ENCODE results near the gene WAPL.

Gene WAPL

GRCh38 chr10:86472061-86472460, 49.5 kb downstream of the WAPL start:
- no peak for DNase-seq (ENCODE audit: low read depth in 2 of 3, low spot score in 1 of 3)

DNA sequence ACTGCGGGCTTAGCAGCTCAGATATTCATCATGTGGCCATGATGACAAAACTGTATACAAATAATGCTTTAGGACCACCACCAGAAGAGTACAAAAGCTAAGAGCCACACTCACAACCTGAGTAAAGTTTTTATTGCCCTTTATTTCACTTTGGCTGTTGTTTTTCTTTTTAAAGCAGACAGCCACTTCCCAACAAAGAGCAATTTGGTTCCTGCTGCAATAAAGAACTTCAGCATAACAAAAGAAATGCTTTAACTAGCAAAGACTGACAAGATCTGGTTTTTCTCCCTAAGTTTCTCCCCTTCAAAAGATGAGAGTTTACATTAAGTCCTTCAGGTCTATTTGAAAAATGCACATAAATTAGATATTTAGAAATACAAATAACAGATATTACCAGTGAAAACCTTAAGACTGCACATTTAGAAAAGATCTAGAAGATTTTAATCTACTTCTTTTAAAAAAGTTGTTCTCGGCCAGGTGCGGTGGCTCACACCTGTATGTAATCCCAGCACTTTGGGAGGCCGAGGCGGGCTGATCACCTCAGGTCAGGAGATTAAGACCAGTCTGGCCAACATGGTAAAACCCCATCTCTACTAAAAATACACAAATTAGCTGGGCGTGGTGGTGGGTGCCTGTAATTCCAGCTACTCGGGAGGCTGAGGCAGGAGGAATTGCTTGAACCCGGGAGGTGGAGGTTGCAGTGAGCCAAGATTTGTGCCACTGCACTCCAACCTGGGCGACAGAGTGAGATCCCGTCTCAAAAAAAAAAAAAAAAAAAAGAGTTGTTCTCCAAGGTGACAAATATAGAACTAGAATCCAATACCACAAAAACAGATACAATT, 59.4 kb downstream of the WAPL start:
- DNase-seq (ENCODE audit: low read depth in 2 of 3, low spot score in 1 of 3), result no peak

DNA sequence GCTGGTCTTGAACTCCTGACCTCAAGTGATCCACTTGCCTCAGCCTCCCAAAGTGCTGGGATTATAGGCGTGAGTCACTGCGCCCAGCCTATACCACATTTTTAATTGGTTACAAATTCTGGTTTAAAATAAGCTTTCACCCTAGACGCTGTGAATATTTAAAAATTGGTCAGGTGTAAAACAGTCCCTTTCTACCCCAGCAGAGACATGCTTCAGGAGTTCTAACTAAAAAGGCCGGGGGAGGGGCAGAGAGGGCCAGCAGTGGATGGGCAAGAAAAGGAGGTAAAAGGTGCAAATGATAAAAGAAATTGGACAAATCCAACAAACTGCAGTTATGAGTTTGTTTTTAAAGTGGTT, 70.0 kb downstream of the WAPL start:
- DNase-seq (ENCODE audit: low read depth in 2 of 3, low spot score in 1 of 3), result no peak

GRCh38 chr10:86450806-86451603, 70.6 kb downstream of the WAPL start:
- DNase-seq (ENCODE audit: low read depth in 2 of 3, low spot score in 1 of 3), result no peak

DNA sequence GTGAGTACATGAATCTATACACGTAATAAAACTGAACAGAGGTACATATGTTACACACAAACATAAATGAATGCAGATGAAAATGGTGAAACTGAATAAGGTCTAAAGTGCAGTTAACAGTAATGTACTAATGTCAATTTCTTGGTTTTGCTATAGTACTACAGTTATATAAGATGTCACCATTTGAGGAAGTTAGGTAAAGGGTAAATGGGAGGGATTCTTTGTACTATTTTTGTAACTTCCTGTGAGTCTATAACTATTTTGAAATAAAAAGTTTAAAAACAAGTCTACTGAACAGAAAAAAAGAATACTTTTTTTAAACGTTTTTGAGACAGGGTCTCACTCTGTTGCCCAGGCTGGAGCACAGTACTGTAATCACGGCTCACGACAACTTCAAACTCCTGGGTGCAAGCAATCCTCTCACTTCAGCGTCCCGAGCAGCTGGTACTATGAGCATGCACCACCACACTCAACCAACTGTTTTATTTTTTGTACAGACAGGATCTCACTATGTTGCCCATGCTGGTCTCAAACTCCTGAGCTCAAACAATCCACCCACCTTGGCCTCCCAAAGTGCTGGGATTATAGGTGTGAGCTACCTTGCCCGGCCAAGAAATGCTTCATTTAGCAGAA, 71.5 kb downstream of the WAPL start:
- DNase-seq (ENCODE audit: low read depth in 2 of 3, low spot score in 1 of 3), result no peak

- DNase-seq (ENCODE audit: low read depth in 2 of 3, low spot score in 1 of 3), result no peak
These were observed 74.2 kb downstream of the WAPL start for GRCh38 chr10:86447432-86447831.

DNA sequence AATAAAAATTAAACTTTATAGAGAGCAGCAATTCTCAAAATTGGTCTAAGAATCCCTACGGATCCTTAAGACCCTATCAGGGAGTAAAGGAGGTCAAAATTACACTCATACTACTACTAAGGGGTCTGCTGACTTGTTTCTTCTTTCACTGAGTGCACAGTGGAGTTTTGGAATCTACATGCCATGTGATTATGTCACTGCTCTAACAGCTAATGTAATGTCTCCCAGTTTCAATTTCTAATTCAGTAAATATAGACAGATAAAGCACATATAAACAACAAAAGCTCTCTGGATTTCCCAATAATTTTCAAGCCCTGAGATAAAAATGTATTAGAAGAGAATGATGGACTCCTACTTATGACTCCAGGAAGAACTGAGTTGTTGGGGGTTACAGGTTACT, 74.6 kb downstream of the WAPL start:
- DNase-seq (ENCODE audit: low read depth in 2 of 3, low spot score in 1 of 3), result no peak

DNA sequence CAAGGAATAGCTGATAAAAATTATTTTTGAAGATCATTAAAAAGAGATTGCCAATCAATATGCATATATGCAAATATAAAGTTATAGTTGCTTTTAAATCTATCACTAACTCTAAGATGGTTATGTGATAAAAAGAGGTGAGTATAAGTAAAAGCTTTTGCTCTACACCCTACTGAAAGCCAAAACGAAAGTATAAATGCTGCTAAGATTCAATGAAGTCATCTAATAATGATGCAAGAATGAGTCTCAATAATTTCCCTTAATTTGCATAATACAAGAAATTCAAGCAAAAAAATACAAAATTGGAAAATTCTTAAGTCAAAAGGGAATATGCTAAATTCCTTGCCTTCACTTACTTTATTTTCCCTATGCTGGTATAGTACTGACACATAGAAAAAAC, 75.2 kb downstream of the WAPL start:
- DNase-seq (ENCODE audit: low read depth in 2 of 3, low spot score in 1 of 3), result no peak

GRCh38 chr10:86443936-86444335, 77.7 kb downstream of the WAPL start:
- no peak for DNase-seq (ENCODE audit: low read depth in 2 of 3, low spot score in 1 of 3)

DNA sequence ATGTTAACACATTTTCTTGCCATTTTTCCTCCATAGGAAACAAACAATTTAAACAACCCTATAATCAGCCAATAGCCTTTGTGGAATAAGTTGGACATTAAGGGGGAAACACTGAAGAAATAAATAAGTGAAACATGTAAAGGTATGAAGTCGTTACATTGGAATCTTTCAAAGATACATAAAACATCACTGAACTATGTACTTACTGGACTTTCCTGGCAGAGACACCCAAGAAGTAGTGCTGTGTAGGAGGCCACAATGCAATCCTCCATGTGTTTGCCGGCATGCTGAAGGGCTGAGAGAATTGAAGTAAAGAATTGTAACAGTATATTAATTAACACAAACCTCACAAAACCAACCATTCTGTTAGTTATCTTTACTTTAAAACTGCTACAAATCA, 78.5 kb downstream of the WAPL start:
- no peak for DNase-seq (ENCODE audit: low read depth in 2 of 3, low spot score in 1 of 3)

DNA sequence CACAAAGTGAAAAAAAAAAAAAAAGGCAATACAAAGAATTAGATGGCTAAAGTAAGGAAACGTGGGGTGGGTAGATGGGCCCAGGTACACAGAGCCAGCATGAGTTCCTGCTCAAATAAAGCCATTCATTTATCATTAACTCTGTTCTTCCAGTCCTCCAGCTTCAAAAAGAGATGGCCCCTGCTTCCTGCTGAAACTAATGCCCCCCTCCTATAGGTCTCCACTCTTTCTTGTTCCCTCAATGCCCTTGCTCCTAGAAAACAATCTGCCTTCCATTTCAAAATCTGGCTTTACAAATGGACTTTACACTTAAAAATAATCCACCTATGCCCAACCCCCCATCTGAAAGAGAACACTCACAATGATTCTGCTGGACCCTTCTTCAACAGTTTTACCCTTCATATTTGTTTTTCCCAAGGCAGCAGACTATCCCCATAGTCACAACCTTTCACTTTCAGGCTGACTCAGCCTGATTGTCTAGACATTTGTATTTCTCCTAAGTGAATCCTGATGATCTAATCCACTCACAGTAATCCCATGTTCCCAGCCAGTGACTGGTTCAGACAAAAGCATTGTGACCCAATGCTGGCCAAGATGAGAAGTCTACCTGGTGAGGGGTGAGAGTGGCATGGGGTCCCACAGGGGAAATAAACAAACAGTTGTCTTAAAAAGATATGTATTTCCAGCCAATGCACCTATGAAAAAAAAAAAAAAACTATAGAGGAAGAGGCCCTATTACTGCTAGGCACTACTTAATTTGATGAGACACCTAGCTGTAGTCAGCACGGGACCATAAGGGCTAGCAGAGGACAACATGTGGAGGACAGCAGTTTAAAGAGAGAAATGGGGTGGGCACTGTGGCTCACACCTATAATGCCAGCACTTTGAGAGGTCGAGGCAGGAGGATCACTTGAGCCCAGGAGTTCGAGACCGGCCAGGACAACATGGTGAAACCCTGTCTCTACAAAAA, 80.4 kb downstream of the WAPL start:
- DNase-seq (ENCODE audit: low read depth in 2 of 3, low spot score in 1 of 3), result no peak

DNA sequence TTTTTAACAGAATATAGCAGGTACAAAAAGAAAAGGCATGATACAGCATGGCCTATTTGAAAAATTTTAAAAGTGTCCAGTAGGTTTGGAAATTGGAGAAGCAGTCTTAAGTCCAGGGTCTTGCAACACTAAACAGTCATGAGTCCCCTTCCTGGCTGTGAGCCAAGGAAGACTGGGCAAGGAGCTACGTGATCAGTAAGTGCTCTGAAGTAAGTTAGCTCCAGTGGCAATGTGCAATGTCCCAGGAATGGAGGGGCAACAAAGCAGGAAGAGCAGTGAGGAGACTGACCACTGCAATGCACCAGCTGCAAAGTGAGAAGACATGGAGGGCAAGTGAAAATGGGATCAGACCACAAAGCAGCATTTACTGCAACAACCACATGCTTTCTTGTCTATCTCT, 82.0 kb downstream of the WAPL start:
- DNase-seq (ENCODE audit: low read depth in 2 of 3, low spot score in 1 of 3), result no peak

DNA sequence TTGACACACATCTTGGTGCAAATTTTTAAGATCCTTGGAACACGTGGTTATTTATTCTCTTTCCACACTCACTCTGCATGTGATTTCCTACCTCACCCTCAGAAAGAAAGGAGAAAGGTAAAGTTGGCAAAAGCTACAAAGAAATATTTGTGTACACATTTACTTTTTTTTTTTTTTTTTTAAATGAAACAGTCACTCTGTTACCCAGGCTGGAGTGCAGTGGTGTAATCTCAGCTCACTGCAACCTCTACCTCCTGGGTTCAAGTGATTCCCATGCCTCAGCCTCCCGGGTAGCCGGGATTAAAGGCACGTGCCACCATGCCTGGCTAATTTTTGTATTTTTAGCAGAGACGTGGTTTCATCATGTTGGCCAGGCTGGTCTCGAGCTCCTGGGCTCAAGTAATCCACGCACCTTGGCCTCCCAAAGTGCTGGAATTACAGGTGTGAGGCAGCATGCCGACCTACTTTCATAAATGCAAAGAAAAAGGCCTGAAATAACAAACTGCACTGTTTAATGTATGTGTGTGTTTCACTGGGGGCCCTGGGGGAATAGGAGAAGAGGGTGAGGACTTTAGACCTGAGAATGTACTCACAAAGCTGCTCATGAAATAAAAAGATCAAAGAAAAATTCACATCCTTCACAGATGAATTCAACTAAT, 83.4 kb downstream of the WAPL start:
- DNase-seq (ENCODE audit: low read depth in 2 of 3, low spot score in 1 of 3), result no peak

GRCh38 chr10:86437447-86437846, 84.1 kb downstream of the WAPL start:
- no peak for DNase-seq (ENCODE audit: low read depth in 2 of 3, low spot score in 1 of 3)

GRCh38 chr10:86436963-86437362, 84.6 kb downstream of the WAPL start:
- no peak for DNase-seq (ENCODE audit: low read depth in 2 of 3, low spot score in 1 of 3)

- no peak for DNase-seq (ENCODE audit: low read depth in 2 of 3, low spot score in 1 of 3)
These were observed 86.9 kb downstream of the WAPL start for GRCh38 chr10:86434656-86435055.

- no peak for DNase-seq (ENCODE audit: low read depth in 2 of 3, low spot score in 1 of 3)
These were observed 97.9 kb downstream of the WAPL start for GRCh38 chr10:86423739-86424138.

GRCh38 chr10:86419101-86419500, 102.5 kb downstream of the WAPL start:
- DNase-seq (ENCODE audit: low read depth in 2 of 3, low spot score in 1 of 3), result no peak

DNA sequence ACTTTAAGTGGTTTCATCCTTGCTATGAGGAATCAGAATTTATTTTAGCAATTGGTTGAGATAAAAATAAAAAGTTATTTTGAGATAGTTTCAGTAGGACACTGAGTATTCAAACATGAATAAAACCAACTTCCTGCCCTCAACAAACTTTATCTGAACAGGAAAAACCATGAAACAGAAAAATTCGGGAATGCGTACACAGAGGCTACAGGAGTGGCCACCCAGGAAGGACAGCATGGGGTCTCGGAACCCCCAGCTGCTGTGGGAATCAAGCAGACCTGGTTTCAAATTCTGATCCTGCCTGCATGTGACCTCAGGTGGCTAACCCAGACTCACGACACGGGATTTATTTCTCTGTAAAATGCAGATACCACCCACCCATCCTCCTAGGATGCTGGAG, 106.0 kb downstream of the WAPL start:
- DNase-seq (ENCODE audit: low read depth in 2 of 3, low spot score in 1 of 3), result no peak

- no peak for DNase-seq (ENCODE audit: low read depth in 2 of 3, low spot score in 1 of 3)
These were observed 106.5 kb downstream of the WAPL start for GRCh38 chr10:86415116-86415515.

Data from stimulated activated CD4-positive, alpha-beta T cell treated with anti-CD3 and anti-CD28 coated beads, Interleukin-12 subunit alpha, Interleukin-12 subunit beta, amount 100 ng/mL, for 48 hours (primary cell).